ENCODE results near the gene SEMA6D.

The SEMA6D gene

GRCh38 chr15:47792231-47792630, 74.9 kb downstream of the SEMA6D start:
- DNase-seq, result no peak

GRCh38 chr15:47794252-47794914, 77.1 kb downstream of the SEMA6D start:
- DNase-seq, result no peak

GRCh38 chr15:47795864-47796263, 78.6 kb downstream of the SEMA6D start:
- DNase-seq, result no peak

GRCh38 chr15:47796339-47796738, 79.0 kb downstream of the SEMA6D start:
- DNase-seq, result no peak

DNA sequence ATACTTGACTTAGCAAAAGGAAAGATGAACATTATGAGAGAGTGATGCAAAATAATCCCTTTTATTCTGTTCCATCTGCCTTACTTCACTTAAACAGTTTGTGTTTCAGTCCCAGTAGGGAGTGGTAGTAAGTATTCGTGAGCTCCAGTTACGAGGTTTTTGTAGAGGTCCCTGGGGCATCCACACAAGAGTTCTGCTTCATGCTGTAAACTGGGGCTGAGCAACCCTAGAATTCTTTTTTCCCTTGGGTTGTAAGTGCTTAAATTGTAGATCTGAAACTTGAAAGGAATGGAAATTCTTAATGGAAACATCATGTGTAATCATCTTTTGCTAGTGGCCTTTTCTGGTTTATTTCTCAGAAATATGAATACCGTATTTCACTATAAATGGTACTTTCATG, 79.5 kb downstream of the SEMA6D start:
- DNase-seq, result no peak

DNA sequence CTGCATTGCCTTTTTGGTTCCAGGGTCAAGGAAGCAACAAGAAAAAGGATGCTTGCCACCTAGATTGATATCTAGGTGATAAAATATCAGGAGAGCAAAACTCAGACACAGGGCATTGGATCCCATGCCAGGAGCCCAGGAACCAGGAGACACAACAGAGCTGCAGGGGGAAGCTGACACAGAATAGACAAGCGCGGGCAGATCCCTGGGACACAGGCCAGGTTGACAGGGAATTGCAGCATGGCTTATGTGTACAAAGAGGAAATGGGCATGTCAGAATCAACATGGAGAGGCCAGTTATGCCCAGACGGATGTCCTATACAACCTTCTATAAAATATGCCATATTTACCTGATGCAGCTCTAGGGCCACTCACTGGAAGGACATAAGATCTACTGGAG, 84.2 kb downstream of the SEMA6D start:
- DNase-seq, result no peak

GRCh38 chr15:47802216-47802615, 84.9 kb downstream of the SEMA6D start:
- DNase-seq, result no peak

DNA sequence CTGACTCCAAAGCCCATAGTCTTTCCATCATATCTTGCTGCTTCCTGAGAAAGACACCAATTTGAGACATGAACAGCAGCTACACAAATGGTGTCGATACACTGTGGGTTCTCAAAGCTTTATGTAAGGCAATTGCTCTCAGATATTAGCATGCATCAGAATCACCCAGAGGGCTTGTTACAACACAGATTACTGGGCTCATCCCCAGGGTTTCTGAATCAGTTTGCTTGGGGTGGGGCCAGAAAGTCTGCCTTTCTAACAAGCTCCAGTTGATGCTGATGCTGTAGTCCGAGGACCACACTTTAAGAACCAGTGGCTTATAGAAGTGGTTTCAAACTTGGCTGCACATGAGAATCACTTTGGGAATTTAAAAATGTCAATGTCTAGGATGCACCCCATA, 86.5 kb downstream of the SEMA6D start:
- DNase-seq, result no peak

DNA sequence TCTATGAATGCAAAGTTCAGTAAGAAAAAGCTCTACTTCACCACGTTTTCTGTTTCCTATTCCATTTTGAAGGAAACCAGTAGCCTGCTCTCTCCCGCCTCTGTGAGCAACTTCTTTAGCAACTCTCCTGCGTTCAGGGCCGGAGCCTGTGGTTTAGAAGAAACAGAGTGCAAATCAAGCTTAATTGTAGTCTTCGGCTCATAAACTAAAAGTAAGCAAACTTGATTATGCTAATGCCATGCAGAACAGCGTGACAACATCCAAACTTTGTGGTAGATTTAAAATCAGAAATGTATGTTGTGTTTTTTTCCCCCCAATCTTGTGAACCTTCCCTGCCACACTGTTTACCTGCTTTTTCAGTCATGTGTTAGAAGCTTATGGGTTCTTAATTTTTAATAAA, 87.4 kb downstream of the SEMA6D start:
- DNase-seq, result no peak

DNA sequence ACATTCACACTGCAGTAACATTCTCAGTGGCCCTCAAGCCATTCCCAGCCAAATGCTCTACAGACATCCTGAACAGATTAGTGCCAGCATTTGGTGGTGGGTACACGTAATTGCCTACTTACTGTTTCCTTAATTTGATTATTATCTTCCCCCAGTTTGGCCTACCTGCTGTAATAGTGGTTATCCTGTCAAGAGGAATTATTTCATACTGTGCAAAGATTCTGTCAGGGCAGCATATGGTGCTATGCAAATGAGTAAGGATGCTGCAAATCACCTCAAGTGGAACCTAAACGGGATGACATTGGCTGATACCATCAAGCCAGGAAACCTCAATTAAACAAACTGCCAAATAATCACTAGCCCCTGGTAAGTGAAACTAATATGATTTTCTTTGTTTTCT, 88.7 kb downstream of the SEMA6D start:
- no peak for DNase-seq

GRCh38 chr15:47811172-47811571, 93.9 kb downstream of the SEMA6D start:
- DNase-seq, result no peak

GRCh38 chr15:47812470-47812999, 95.2 kb downstream of the SEMA6D start:
- DNase-seq, result no peak

GRCh38 chr15:47813748-47814384, 96.6 kb downstream of the SEMA6D start:
- DNase-seq, result no peak

GRCh38 chr15:47814620-47815019, 97.3 kb downstream of the SEMA6D start:
- DNase-seq, result no peak

DNA sequence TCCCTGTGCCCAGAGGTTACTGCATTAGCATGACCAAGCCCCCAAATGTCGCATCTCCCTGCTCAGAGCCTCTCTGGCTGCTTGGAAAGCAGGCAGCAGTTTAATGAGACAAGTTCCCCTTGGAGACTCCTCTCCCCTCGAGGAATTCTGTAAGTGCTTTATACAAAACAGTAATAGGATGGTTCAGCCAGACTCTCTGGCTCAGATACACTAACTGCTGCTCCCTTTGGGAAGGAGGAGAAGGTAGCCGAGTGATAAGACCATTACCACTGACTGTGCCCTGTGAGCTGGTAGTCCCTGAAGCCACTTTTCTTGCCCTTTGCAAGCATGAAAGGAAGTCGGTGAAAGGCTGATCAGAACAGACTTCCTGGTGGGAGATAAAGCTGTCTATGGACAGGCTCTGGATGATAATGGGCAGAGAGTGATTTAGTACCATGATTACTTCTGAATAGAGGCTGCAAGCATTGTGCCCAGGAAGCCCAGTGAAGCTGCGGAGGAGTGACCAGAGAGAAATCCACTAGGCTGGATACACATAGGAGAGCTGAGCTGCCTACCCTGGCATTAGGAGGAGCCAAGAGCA, 100.8 kb downstream of the SEMA6D start:
- no peak for DNase-seq

GRCh38 chr15:47819158-47819557, 101.9 kb downstream of the SEMA6D start:
- no peak for DNase-seq

DNA sequence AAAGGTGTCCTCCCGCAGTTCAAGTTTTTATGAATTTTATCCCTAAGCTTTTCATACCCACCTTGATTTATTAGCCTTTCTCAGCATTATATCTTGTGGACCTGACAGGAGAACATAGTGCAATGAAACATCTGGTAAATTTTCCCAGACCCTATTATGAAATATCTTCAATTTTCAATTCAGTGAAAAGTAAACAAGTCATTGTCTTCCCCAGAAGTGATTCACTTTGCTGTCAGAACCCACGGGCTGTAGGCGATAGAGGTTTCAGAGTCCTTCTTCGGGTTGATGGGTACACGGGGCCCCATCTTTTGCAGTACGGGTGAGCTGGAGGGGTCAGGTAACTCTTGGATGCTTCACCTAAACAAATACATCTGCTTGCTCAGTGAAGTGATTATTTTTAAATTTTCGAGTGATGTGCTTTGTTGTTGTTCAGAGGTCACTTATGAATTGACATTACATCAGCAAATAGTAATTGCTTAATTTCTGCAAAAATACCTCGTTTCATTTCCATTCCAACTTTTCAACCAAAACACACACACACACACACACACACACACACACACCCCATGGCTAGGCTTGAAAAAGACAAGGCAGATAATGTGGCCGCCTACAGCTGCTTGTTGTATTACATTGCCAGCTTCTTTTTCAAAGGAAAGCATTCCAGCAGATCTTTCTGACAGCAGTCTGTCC, 102.9 kb downstream of the SEMA6D start:
- no peak for DNase-seq

DNA sequence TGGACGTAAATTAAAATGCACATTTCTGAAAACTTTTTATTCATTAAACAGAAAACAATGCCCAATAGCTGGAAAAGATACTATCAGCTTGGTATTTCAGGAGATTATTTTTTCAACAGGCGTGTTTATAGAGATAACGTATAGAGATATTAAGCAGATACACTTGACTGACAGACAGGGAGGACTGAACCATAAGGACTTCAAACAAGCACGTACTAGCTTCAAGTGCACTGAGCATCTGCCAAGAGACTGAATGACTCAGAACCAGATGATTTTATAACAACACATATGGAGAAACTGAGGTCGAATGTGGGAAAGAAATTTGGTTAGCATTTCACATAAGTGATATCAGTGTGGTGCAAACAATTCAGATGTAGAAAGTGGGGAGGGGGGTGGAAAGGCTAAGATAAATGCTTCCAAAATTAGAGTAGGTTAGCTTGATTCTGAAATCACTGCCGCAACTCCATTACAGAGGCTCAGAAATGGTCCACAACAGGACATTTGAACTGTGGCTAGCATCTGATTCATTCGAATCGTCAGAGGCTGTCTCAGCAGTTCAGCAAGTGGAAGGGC, 103.5 kb downstream of the SEMA6D start:
- DNase-seq, result no peak

GRCh38 chr15:47822048-47822447, 104.7 kb downstream of the SEMA6D start:
- DNase-seq, result no peak

All from stimulated activated CD4-positive, alpha-beta T cell treated with anti-CD3 and anti-CD28 coated beads, Interleukin-4, amount 100 ng/mL, for 4 hours (primary cell).